ENCODE results near the gene ZMIZ1.

ZMIZ1 gene

GRCh38 chr10:79026341-79026761 lies 42.4 kb upstream of the ZMIZ1 start:
- ChIA-PET POLR2A (no interaction called here), CTCF (no interaction called here)
- Histone ChIP-seq H3K36me3 (ENCODE audit: control insufficient read depth in 4 of 4, insufficient read depth in 4 of 4, low read length in 3 of 4) (no peaks in the 10 kb centered on the region), H3K4me1 (ENCODE audit: control extremely low read depth in 1 of 4, control insufficient read depth in 4 of 4, insufficient read depth in 4 of 4, low read length in 3 of 4) (peaks cover 0 to 27% (median 17%) of the 10 kb centered on the region in 4 experiments), H3K27me3 (replicated peaks in 2 of 5; ENCODE audit: control insufficient read depth in 4 of 5, insufficient read depth in 5 of 5, low read length in 4 of 5) (no peaks in the 10 kb centered on the region), H3K27ac (ENCODE audit: insufficient read depth in 1 of 2, low read depth in 1 of 2, low read length in 2 of 2, poor library complexity in 1 of 2, severe bottlenecking in 2 of 2) (no peak overlapping the region), H3K9me3 (ENCODE audit: control extremely low read depth in 1 of 5, control insufficient read depth in 4 of 5, insufficient read depth in 2 of 5, low read depth in 1 of 5, low read length in 4 of 5) (no peaks in the 10 kb centered on the region), H3K4me3 (ENCODE audit: control insufficient read depth in 1 of 7, extremely low read depth in 1 of 7, insufficient read depth in 4 of 7, low read depth in 2 of 7, low read length in 6 of 7) (no peak overlapping the region)
- no peak for DNase-seq
- WGBS (ENCODE audit: insufficient coverage): 97% methylated on average over 9 of the region's 11 CpGs

GRCh38 chr10:79026806-79027146 lies 42.0 kb upstream of the ZMIZ1 start:
- ChIA-PET POLR2A (no interaction called here), CTCF (no interaction called here)
- Histone ChIP-seq H3K27me3 (replicated peaks in 2 of 5; ENCODE audit: control insufficient read depth in 4 of 5, insufficient read depth in 5 of 5, low read length in 4 of 5) (no peaks in the 10 kb centered on the region), H3K9me3 (ENCODE audit: control extremely low read depth in 1 of 5, control insufficient read depth in 4 of 5, insufficient read depth in 2 of 5, low read depth in 1 of 5, low read length in 4 of 5) (no peaks in the 10 kb centered on the region), H3K4me3 (ENCODE audit: control insufficient read depth in 1 of 7, extremely low read depth in 1 of 7, insufficient read depth in 4 of 7, low read depth in 2 of 7, low read length in 6 of 7) (no peak overlapping the region), H3K27ac (ENCODE audit: insufficient read depth in 1 of 2, low read depth in 1 of 2, low read length in 2 of 2, poor library complexity in 1 of 2, severe bottlenecking in 2 of 2) (no peak overlapping the region), H3K4me1 (ENCODE audit: control extremely low read depth in 1 of 4, control insufficient read depth in 4 of 4, insufficient read depth in 4 of 4, low read length in 3 of 4) (peaks cover 0 to 27% (median 17%) of the 10 kb centered on the region in 4 experiments), H3K36me3 (ENCODE audit: control insufficient read depth in 4 of 4, insufficient read depth in 4 of 4, low read length in 3 of 4) (no peaks in the 10 kb centered on the region)
- WGBS (ENCODE audit: insufficient coverage): 100% methylated on average over 2 of the region's 3 CpGs
- no peak for DNase-seq

GRCh38 chr10:79027147-79028055 lies 41.4 kb upstream of the ZMIZ1 start:
- WGBS (ENCODE audit: insufficient coverage): 38% methylated on average over 18 of the region's 18 CpGs
- Histone ChIP-seq H3K4me3 (ENCODE audit: control insufficient read depth in 1 of 7, extremely low read depth in 1 of 7, insufficient read depth in 4 of 7, low read depth in 2 of 7, low read length in 6 of 7) (peak overlapping the region in 1 of 7 experiments; percentile 4), H3K27me3 (replicated peaks in 2 of 5; ENCODE audit: control insufficient read depth in 4 of 5, insufficient read depth in 5 of 5, low read length in 4 of 5) (no peaks in the 10 kb centered on the region), H3K36me3 (ENCODE audit: control insufficient read depth in 4 of 4, insufficient read depth in 4 of 4, low read length in 3 of 4) (no peaks in the 10 kb centered on the region), H3K4me1 (ENCODE audit: control extremely low read depth in 1 of 4, control insufficient read depth in 4 of 4, insufficient read depth in 4 of 4, low read length in 3 of 4) (peaks cover 0 to 27% (median 17%) of the 10 kb centered on the region in 4 experiments), H3K27ac (ENCODE audit: insufficient read depth in 1 of 2, low read depth in 1 of 2, low read length in 2 of 2, poor library complexity in 1 of 2, severe bottlenecking in 2 of 2) (no peak overlapping the region), H3K9me3 (ENCODE audit: control extremely low read depth in 1 of 5, control insufficient read depth in 4 of 5, insufficient read depth in 2 of 5, low read depth in 1 of 5, low read length in 4 of 5) (no peaks in the 10 kb centered on the region)
- ChIA-PET CTCF (interaction anchor here (0.6 to 1.2 kb wide), 4 partner anchors 11 to 175 kb away, joined by 3 to 4 read pairs (median 3); no protein-coding TSS in a partner anchor), POLR2A (interaction anchor here (0.7 kb wide), 1 partner anchor 20 kb away, joined by 3 read pairs; no protein-coding TSS in a partner anchor)
- peak; percentile 84 to 97 (median 95) for DNase-seq

- POLR2A ChIA-PET: interaction anchor here (0.7 kb wide), 1 partner anchor 21 kb away, joined by 3 read pairs; no protein-coding TSS in a partner anchor
- WGBS (ENCODE audit: insufficient coverage): 30% methylated on average over 2 of the region's 4 CpGs
- H3K4me1 ChIP-seq (ENCODE audit: control extremely low read depth in 1 of 4, control insufficient read depth in 4 of 4, insufficient read depth in 4 of 4, low read length in 3 of 4): peaks cover 0 to 27% (median 17%) of the 10 kb centered on the region in 4 experiments
- DNase-seq: no peak
- H3K9me3 ChIP-seq (ENCODE audit: control extremely low read depth in 1 of 5, control insufficient read depth in 4 of 5, insufficient read depth in 2 of 5, low read depth in 1 of 5, low read length in 4 of 5): no peaks in the 10 kb centered on the region
- no peak overlapping the region for H3K27ac ChIP-seq (ENCODE audit: insufficient read depth in 1 of 2, low read depth in 1 of 2, low read length in 2 of 2, poor library complexity in 1 of 2, severe bottlenecking in 2 of 2)
- CTCF ChIA-PET: interaction anchor here (0.6 to 1.2 kb wide), 4 partner anchors 12 to 176 kb away, joined by 3 to 4 read pairs (median 3); no protein-coding TSS in a partner anchor
- H3K4me3 ChIP-seq (ENCODE audit: control insufficient read depth in 1 of 7, extremely low read depth in 1 of 7, insufficient read depth in 4 of 7, low read depth in 2 of 7, low read length in 6 of 7): no peak overlapping the region
- no peaks in the 10 kb centered on the region for H3K36me3 ChIP-seq (ENCODE audit: control insufficient read depth in 4 of 4, insufficient read depth in 4 of 4, low read length in 3 of 4)
- H3K27me3 ChIP-seq (replicated peaks in 2 of 5; ENCODE audit: control insufficient read depth in 4 of 5, insufficient read depth in 5 of 5, low read length in 4 of 5): no peaks in the 10 kb centered on the region
These were observed 40.7 kb upstream of the ZMIZ1 start for GRCh38 chr10:79028056-79028430.

GRCh38 chr10:79028451-79029010 lies 40.2 kb upstream of the ZMIZ1 start:
- POLR2A ChIA-PET: no interaction called here
- H3K4me1 ChIP-seq (ENCODE audit: control extremely low read depth in 1 of 4, control insufficient read depth in 4 of 4, insufficient read depth in 4 of 4, low read length in 3 of 4): peaks cover 0 to 27% (median 17%) of the 10 kb centered on the region in 4 experiments
- CTCF ChIA-PET: interaction anchor here (0.6 to 1.2 kb wide), 4 partner anchors 10 to 176 kb away, joined by 3 to 4 read pairs (median 3); no protein-coding TSS in a partner anchor

GRCh38 chr10:79029478-79030390 lies 39.0 kb upstream of the ZMIZ1 start:
- Histone ChIP-seq H3K36me3 (ENCODE audit: control insufficient read depth in 4 of 4, insufficient read depth in 4 of 4, low read length in 3 of 4) (no peaks in the 10 kb centered on the region), H3K9me3 (ENCODE audit: control extremely low read depth in 1 of 5, control insufficient read depth in 4 of 5, insufficient read depth in 2 of 5, low read depth in 1 of 5, low read length in 4 of 5) (no peaks in the 10 kb centered on the region), H3K27ac (ENCODE audit: insufficient read depth in 1 of 2, low read depth in 1 of 2, low read length in 2 of 2, poor library complexity in 1 of 2, severe bottlenecking in 2 of 2) (no peak overlapping the region), H3K4me3 (ENCODE audit: control insufficient read depth in 1 of 7, extremely low read depth in 1 of 7, insufficient read depth in 4 of 7, low read depth in 2 of 7, low read length in 6 of 7) (no peak overlapping the region), H3K4me1 (ENCODE audit: control extremely low read depth in 1 of 4, control insufficient read depth in 4 of 4, insufficient read depth in 4 of 4, low read length in 3 of 4) (peaks cover 0 to 27% (median 17%) of the 10 kb centered on the region in 4 experiments), H3K27me3 (replicated peaks in 2 of 5; ENCODE audit: control insufficient read depth in 4 of 5, insufficient read depth in 5 of 5, low read length in 4 of 5) (no peaks in the 10 kb centered on the region)
- no peak for DNase-seq
- POLR2A ChIA-PET: no interaction called here
- CTCF ChIA-PET: interaction anchor here (1.4 kb wide), 1 partner anchor 29 kb away, joined by 3 read pairs; no protein-coding TSS in a partner anchor
- 97% methylated on average over 11 of the region's 12 CpGs for whole genome bisulfite sequencing (ENCODE audit: insufficient coverage)

More at GRCh38 chr10:79028451-79029010, 40.2 kb upstream of the ZMIZ1 start:
- no peaks in the 10 kb centered on the region for H3K9me3 ChIP-seq (ENCODE audit: control extremely low read depth in 1 of 5, control insufficient read depth in 4 of 5, insufficient read depth in 2 of 5, low read depth in 1 of 5, low read length in 4 of 5)
- no peak overlapping the region for H3K27ac ChIP-seq (ENCODE audit: insufficient read depth in 1 of 2, low read depth in 1 of 2, low read length in 2 of 2, poor library complexity in 1 of 2, severe bottlenecking in 2 of 2)
- no peak overlapping the region for H3K4me3 ChIP-seq (ENCODE audit: control insufficient read depth in 1 of 7, extremely low read depth in 1 of 7, insufficient read depth in 4 of 7, low read depth in 2 of 7, low read length in 6 of 7)
- DNase-seq: no peak
- H3K36me3 ChIP-seq (ENCODE audit: control insufficient read depth in 4 of 4, insufficient read depth in 4 of 4, low read length in 3 of 4): no peaks in the 10 kb centered on the region
- no peaks in the 10 kb centered on the region for H3K27me3 ChIP-seq (replicated peaks in 2 of 5; ENCODE audit: control insufficient read depth in 4 of 5, insufficient read depth in 5 of 5, low read length in 4 of 5)
- WGBS (ENCODE audit: insufficient coverage): 94% methylated on average over 5 of the region's 5 CpGs

Measured in common myeloid progenitor, CD34-positive (primary cell).